DOHH2 (cell line): ENCODE data around the gene TMEM174.

Source experiments
- CTCF ChIP-seq: fragments of 200-600 bp; sonication (generic); IDR thresholded peaks from one replicate; pipeline ENCODE4 v1.5.1; 2014; ENCODE audit warnings: antibody characterized with exemption, mild to moderate bottlenecking, low read depth, low read length; ENCODE audit not compliant: poor library complexity, severe bottlenecking
- EZH2phosphoT487 ChIP-seq: fragments of 200-600 bp; sonication (generic); IDR thresholded peaks from 2 replicates; pipeline ENCODE4 v1.6.1; 2017; ENCODE audit warnings: borderline replicate concordance, mild to moderate bottlenecking, antibody characterized with exemption, low read length, moderate library complexity, mixed read lengths

GRCh38 chr5:73179730-73180129 lies 6.7 kb downstream of the TMEM174 start:
- TF ChIP-seq CTCF (no peak), EZH2phosphoT487 (no peak)
